CD4-positive, alpha-beta T cell (primary cell): Measurements from ENCODE around the gene HMCES. TPM values are rescaled to one million over a fixed set of nuclear protein-coding genes. Genes with fewer than 3 reads are reported as not detected.

Source experiments
- ATAC-seq: fragments of 200-7000 bp; cut with Tn5 transposase; one replicate; pipeline ENCODE4 v1.10.0; 2022; ENCODE audit warnings: mild to moderate bottlenecking; ENCODE audit not compliant: poor library complexity
- CTCF ChIA-PET: fragments of 350-600 bp; sonication (Branson Sonifier 250); formaldehyde crosslinking; loops from one replicate; lab custom pipeline; 2021; ENCODE audit warnings: antibody characterized with exemption, inconsistent platforms; lab: Charles Lee
- POLR2A ChIA-PET: fragments of 350-600 bp; sonication (Branson Sonifier 250); formaldehyde crosslinking; loops from one replicate; lab custom pipeline; 2021; ENCODE audit warnings: antibody characterized with exemption, inconsistent platforms; lab: Charles Lee
- DNase-seq, 14 experiments: peaks; one replicate each; pipeline ENCODE4 v3.0.0-alpha.2; 2013 to 2020; ENCODE audit warnings: mixed read lengths in 2 of 14
- H3K27ac ChIP-seq, 2 donors: one replicate each; pipeline versions ENCODE4 v1.5.1 to v1.7.0; 2013; ENCODE audit warnings: low read length in 2 of 2, low read depth in 1 of 2, mild to moderate bottlenecking in 1 of 2
- H3K27me3 ChIP-seq, 2 experiments: 1 replicate in 1 of 2; 2 replicates in 1 of 2; pipeline versions ENCODE4 v1.6.1 to v1.7.0; 2013; ENCODE audit warnings: low read length in 2 of 2, control low read depth in 1 of 2, mild to moderate bottlenecking in 1 of 2, moderate library complexity in 1 of 2; ENCODE audit not compliant: insufficient read depth in 2 of 2, control insufficient read depth in 1 of 2
- H3K36me3 ChIP-seq: one replicate; pipeline ENCODE4 v1.6.1; 2013; ENCODE audit warnings: low read length, control low read depth; ENCODE audit not compliant: insufficient read depth
- H3K4me1 ChIP-seq: one replicate; pipeline ENCODE4 v1.6.1; 2013; ENCODE audit warnings: low read length, control low read depth; ENCODE audit not compliant: insufficient read depth
- H3K4me3 ChIP-seq: one replicate; pipeline ENCODE4 v1.5.1; 2013; ENCODE audit warnings: mild to moderate bottlenecking, low read length, moderate library complexity
- H3K9me3 ChIP-seq, 2 experiments: 1 replicate in 1 of 2; 2 replicates in 1 of 2; pipeline versions ENCODE4 v1.6.1 to v1.7.0; 2013; ENCODE audit warnings: low read length in 2 of 2, mild to moderate bottlenecking in 2 of 2, control low read depth in 1 of 2, moderate library complexity in 1 of 2; ENCODE audit not compliant: control insufficient read depth in 1 of 2, insufficient read depth in 1 of 2
- H3K27ac Mint-ChIP-seq: one replicate; pipeline ENCODE4 v1.8.0; 2020; ENCODE audit warnings: mixed read lengths
- H3K27me3 Mint-ChIP-seq: one replicate; pipeline ENCODE4 v1.8.0; 2021; ENCODE audit warnings: mixed read lengths
- H3K36me3 Mint-ChIP-seq: one replicate; pipeline ENCODE4 v1.8.0; 2021; ENCODE audit warnings: low read depth, mixed read lengths
- H3K4me1 Mint-ChIP-seq: one replicate; pipeline ENCODE4 v1.8.0; 2021; ENCODE audit warnings: low read depth, mixed read lengths
- H3K4me3 Mint-ChIP-seq: one replicate; pipeline ENCODE4 v1.8.0; 2020; ENCODE audit warnings: mild to moderate bottlenecking, mixed read lengths
- H3K9me3 Mint-ChIP-seq: one replicate; pipeline ENCODE4 v1.8.0; 2020; ENCODE audit warnings: mixed read lengths
- CTCF ChIP-seq: fragments of 200-600 bp; IDR thresholded peaks from one replicate; pipeline ENCODE4 v1.8.0; 2022; ENCODE audit warnings: antibody characterized with exemption, mild to moderate bottlenecking
- intact Hi-C, 2 experiments: fragments of 100-400 bp; cut with DNase I in 1 of 2; cut with micrococcal nuclease in 1 of 2; formaldehyde crosslinking; loops; one replicate each; pipeline versions ENCODE4 v1.15.1 to v1.9.0; 2023 to 2025; cut with DNase I, micrococcal nuclease
- total RNA-seq, 174 experiments: library from RNA in 2 of 174; stranded (reverse) in 2 of 174; gene quantifications; one replicate each; pipeline ENCODE4 v1.2.3 and lab custom pipeline; 2021 to 2026

The HMCES gene
- total RNA-seq, 2 experiments from 2014 or later = 63.5 to 64.0 TPM

DNA sequence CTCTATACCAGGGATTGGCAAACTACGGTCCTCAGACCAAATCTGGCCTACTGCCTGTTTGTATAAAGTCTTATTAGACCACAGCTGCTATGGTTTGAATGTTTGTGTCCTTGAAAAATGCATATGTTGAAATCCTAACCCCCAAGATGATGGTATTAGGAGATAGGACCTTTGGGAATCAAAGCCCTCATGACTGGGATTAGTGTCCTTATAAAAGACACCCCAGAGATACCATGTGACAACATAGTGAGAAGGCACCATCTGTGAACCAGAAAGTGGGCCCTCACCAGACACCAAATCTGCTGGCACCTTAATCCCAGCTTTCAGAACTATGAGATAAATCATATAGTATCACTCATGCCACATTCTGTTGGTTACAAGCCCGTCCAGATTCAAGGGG is 7.4 kb downstream of the HMCES start:
- H3K4me1 Mint-ChIP-seq = peaks cover 43% of the 10 kb centered on the region

DNA sequence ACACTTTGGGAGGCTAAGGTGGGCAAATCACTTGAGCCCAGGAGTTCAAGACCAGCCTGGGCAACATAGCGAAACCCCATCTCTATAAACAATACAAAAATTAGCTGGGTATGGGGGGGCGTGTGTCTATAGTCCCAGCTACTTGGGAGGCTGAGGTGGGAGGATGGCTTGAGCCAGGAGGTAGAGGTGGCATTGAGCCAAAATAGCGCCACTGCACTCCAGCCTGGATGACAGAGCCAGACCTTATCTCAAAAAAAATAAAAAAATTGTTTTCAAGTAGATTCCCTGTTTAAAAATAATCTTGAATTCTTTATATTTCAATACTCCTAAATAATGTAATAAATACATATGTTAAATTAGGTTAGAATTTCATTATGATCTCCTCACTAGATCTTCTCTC is 9.8 kb downstream of the HMCES start:
- Histone ChIP-seq H3K36me3 (peaks cover 56% of the 10 kb centered on the region), H3K4me3 (no peak overlapping the region), H3K27ac (no peak overlapping the region), H3K9me3 (no peaks in the 10 kb centered on the region), H3K4me1 (peaks cover under 1% of the 10 kb centered on the region), H3K27me3 (no peaks in the 10 kb centered on the region)
- Mint-ChIP-seq H3K4me1 (peaks cover 35% of the 10 kb centered on the region), H3K9me3 (no peaks in the 10 kb centered on the region), H3K36me3 (peaks cover 75% of the 10 kb centered on the region), H3K4me3 (no peak overlapping the region), H3K27me3 (no peaks in the 10 kb centered on the region), H3K27ac (no peak overlapping the region)
- POLR2A ChIA-PET = interaction anchor here (1.2 to 1.6 kb wide), 2 partner anchors 9 to 27 kb away, joined by 4 to 5 read pairs; a partner anchor contains a TSS
- DNase-seq (no peak), ATAC-seq (no peak)
- intact Hi-C loops = no loop called here
- TF ChIP-seq CTCF = no peak
- CTCF ChIA-PET = interaction anchor here (0.9 to 1.4 kb wide), 2 partner anchors 9 to 28 kb away, joined by 3 to 4 read pairs; a partner anchor contains a TSS

More for the DNA sequence above, 7.4 kb downstream of the HMCES start:
- peaks cover 20% of the 10 kb centered on the region for H3K4me1 ChIP-seq
- peaks cover 71% of the 10 kb centered on the region for H3K36me3 Mint-ChIP-seq
- POLR2A ChIA-PET = no interaction called here
- CTCF ChIA-PET = no interaction called here
- H3K27me3 ChIP-seq = no peaks in the 10 kb centered on the region
- peak overlapping the region; percentile 59 for H3K27ac Mint-ChIP-seq
- no peak overlapping the region for H3K4me3 Mint-ChIP-seq
- no peak overlapping the region for H3K27ac ChIP-seq
- no peaks in the 10 kb centered on the region for H3K9me3 Mint-ChIP-seq
- no peaks in the 10 kb centered on the region for H3K9me3 ChIP-seq
- intact Hi-C loops = no loop called here
- DNase-seq = no peak
- no peak for TF ChIP-seq CTCF
- no peak for ATAC-seq
- H3K4me3 ChIP-seq = no peak overlapping the region
- H3K27me3 Mint-ChIP-seq = no peaks in the 10 kb centered on the region
- peaks cover 40% of the 10 kb centered on the region for H3K36me3 ChIP-seq

- Mint-ChIP-seq H3K27me3 (no peaks in the 10 kb centered on the region), H3K4me3 (no peak overlapping the region), H3K9me3 (no peaks in the 10 kb centered on the region), H3K27ac (no peak overlapping the region), H3K4me1 (peaks cover 28% of the 10 kb centered on the region), H3K36me3 (peaks cover 77% of the 10 kb centered on the region)
- Histone ChIP-seq H3K4me3 (no peak overlapping the region), H3K9me3 (no peaks in the 10 kb centered on the region), H3K36me3 (peaks cover 63% of the 10 kb centered on the region), H3K27me3 (no peaks in the 10 kb centered on the region), H3K27ac (no peak overlapping the region), H3K4me1 (no peaks in the 10 kb centered on the region)
- ATAC-seq (no peak), DNase-seq (no peak)
- CTCF ChIA-PET = interaction anchor here (0.7 to 1.4 kb wide), 3 partner anchors 13 to 40 kb away, joined by 3 to 4 read pairs (median 3); partner anchors contain the start of gene COPG1
- no peak for TF ChIP-seq CTCF
- intact Hi-C loops = no loop called here
- POLR2A ChIA-PET = interaction anchor here (0.9 to 1.6 kb wide), 2 partner anchors 10 to 27 kb away, joined by 3 to 5 read pairs; a partner anchor contains a TSS
Observed at GRCh38 chr3:129289201-129289921, 10.7 kb downstream of the HMCES start.
